ENCODE results near the gene CD86. TPM values are rescaled to one million over a fixed set of nuclear protein-coding genes. Genes with fewer than 3 reads are reported as not detected.

The CD86 gene, protein sequence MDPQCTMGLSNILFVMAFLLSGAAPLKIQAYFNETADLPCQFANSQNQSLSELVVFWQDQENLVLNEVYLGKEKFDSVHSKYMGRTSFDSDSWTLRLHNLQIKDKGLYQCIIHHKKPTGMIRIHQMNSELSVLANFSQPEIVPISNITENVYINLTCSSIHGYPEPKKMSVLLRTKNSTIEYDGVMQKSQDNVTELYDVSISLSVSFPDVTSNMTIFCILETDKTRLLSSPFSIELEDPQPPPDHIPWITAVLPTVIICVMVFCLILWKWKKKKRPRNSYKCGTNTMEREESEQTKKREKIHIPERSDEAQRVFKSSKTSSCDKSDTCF
- total RNA-seq, result 10 to 100 TPM in 3 of 4 donors, 1 to 10 TPM in 1; 7.0 to 61.4 (median 11.8) TPM

DNA sequence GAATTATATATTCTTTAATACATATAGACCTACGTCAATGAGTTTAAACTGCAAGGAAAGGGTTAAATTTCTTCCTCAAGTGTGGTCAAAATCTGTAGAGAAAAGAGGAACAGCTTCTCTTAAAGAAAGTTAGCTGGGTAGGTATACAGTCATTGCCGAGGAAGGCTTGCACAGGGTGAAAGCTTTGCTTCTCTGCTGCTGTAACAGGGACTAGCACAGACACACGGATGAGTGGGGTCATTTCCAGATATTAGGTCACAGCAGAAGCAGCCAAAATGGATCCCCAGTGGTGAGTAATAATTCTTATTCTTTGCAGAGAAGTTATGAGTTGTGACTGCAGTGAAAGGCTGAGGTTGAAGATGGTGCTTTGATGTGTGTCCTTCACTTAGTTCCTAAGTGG lies at the start of gene CD86:
TSS of gene CD86 (plus strand) at position 148 of the 400 bp plus-strand sequence. CDS start at position 276, 128 bp downstream.
- TF ChIP-seq, protein P1, sequence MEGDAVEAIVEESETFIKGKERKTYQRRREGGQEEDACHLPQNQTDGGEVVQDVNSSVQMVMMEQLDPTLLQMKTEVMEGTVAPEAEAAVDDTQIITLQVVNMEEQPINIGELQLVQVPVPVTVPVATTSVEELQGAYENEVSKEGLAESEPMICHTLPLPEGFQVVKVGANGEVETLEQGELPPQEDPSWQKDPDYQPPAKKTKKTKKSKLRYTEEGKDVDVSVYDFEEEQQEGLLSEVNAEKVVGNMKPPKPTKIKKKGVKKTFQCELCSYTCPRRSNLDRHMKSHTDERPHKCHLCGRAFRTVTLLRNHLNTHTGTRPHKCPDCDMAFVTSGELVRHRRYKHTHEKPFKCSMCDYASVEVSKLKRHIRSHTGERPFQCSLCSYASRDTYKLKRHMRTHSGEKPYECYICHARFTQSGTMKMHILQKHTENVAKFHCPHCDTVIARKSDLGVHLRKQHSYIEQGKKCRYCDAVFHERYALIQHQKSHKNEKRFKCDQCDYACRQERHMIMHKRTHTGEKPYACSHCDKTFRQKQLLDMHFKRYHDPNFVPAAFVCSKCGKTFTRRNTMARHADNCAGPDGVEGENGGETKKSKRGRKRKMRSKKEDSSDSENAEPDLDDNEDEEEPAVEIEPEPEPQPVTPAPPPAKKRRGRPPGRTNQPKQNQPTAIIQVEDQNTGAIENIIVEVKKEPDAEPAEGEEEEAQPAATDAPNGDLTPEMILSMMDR (IDR thresholded peaks at IDR 0.05; ENCODE audit: low read depth), result no peak

DNA sequence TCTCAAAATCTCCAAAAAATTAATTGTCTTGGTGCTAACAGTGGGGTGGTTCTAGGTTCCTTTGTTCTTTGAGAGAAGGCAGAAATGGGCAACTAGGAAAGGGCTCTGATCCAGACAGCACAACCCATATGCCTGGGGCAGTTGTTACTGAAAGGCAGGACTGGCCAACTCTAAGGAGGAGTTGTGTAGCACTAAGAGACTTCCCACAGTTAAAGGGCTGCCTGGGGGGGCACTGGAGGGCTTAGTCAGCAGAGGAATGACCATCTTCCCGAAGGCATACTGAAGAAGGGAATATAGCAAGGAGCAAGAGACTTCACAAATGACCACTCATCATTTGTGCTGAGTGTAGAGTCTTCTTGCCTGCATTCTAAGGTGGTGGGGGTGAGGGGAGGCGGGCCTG lies 48.9 kb upstream of the CD86 start:
- TF ChIP-seq, protein P1 (IDR thresholded peaks at IDR 0.05; ENCODE audit: low read depth), result no peak

DNA sequence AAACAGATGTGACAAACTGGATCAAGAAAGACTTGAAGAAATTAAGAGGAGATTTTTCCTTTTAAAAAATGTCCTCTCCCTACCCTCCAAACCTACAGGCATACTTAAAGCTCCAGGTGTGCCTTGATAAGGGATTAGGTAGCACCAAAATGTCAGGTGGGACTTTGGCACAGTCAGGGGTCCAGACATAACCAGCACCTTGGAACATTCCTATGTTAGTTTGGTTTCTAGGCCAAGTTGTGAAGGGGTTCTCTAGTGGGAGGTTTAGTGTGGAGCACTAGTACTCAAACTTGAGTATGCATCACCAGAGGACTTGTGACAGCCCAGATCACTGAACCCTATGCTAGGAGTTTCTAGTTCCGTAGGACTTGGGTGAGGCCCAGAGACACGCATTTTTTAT lies 47.0 kb upstream of the CD86 start:
- TF ChIP-seq, protein P1 (IDR thresholded peaks at IDR 0.05; ENCODE audit: low read depth), result no peak

DNA sequence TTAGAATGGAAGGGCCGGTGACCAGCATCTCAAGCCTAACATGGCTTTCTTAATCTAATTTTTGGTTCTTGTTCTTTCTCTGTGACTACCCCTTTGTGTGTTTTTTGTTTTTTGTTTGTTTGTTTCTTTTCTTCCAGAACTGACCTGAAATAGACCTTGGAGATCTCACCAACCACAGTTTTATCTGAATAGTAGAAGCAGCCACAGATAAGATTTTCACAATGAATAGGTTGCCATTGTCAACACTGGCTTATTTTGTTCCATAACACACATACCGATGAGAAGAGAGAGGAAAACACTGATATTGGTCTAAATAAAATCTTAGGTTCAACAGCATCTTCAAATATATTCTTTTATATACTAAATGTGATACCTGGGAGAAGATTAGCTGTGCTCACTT lies 44.7 kb upstream of the CD86 start:
- TF ChIP-seq, protein P1 (IDR thresholded peaks at IDR 0.05; ENCODE audit: low read depth), result no peak

DNA sequence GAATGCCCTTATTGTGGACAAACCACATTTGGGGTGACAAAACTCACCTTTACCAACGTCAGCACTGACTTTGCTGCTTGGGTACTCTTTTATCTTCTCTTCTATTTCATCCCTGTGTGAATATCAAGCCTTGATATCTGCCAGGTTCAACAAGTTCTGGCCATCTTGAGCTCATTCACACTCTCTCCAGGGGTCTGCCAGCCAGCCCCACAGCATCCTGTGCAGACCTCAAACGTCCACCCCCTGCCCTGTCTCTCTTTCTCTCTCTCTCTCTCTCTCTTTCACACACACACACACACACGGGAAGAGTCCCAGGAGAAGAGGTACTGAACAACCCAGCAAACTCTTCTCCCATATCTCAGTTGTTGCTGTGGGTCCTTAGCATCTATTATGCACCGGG lies 43.8 kb upstream of the CD86 start:
- TF ChIP-seq, protein P1 (IDR thresholded peaks at IDR 0.05; ENCODE audit: low read depth), result no peak

DNA sequence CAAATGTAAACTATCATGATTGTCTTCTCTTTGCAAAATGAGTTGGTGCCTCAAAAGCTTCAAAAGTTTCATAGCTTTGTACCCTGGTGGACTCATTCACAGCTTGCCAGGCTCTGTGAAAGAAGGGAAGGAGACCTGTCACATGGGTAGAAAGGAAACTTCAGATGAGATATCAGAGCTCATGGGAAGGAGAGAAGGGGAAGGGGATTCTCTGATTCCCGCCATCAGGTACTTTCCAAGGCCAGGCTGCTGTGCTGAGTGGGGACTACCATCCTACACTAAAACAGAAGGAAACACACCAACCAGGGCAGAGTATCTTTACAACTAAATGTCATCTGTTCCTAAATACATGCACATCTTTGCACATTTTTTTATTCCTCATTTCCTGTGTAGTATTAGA lies 42.3 kb upstream of the CD86 start:
- TF ChIP-seq, protein P1 (IDR thresholded peaks at IDR 0.05; ENCODE audit: low read depth), result no peak

DNA sequence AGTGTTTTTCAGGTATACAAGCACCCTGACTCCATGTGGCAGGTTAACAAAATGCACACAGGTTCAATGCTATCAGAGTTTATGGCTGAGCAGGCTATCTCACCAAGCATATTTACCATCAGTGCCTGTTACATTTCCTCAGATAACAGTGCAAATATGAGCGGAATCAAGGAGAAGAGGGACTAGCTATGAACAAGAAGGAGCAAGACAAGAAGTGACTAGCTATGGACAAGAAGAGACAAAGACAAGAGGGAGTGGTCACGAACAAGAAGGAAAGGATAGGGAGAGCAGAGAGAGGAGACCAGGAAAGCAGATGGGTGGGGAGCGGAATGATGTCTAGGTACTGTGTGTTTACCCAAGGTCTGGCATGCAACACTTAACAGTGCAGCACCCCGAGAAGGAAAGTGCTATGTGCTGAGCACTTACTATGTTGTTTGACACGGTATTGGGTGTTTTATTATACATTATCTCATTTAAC lies 41.7 kb upstream of the CD86 start:
- TF ChIP-seq, protein P1 (IDR thresholded peaks at IDR 0.05; ENCODE audit: low read depth), result no peak

All from subcutaneous adipose tissue (tissue), 4 donors.